22Rv1 (cell line): ENCODE measurements around the gene KCNIP4.
"Not testable (repeated sequence)": the region's sequence is repeated elsewhere in the genome, so short reads cannot be mapped to it uniquely, and the experiment has no call there.

ENCODE experiments used
- CTCF ChIP-seq: fragments of 450-650 bp; IDR thresholded peaks from 2 replicates; pipeline ENCODE4 v1.5.1; 2017; ENCODE audit warnings: mild to moderate bottlenecking
- ZFX ChIP-seq: fragments of 450-650 bp; IDR thresholded peaks from 2 replicates; pipeline ENCODE4 v1.6.1; 2017; ENCODE audit warnings: antibody characterized with exemption, borderline replicate concordance

DNA sequence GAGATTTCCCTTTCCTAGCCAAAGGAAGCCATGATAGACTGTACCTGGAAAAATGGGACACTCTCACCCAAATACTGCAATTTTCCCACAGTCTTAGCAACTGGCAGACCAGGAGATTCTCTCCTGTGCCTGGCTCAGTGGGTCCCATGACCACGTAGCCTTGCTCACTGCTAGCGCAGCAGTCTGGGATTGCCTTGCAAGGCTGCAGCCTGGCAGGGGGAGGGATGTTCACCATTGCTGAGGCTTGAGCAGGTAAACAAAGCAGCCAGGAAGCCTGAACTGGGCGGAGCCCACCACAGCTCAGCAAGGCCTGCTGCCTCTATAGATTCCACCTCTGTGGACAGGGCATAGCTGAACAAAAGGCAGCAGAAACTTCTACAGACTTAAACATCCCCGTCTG is 596.2 kb downstream of the KCNIP4 start:
- not testable (repeated sequence) for TF ChIP-seq CTCF, ZFX
